ENCODE measurements around the gene DNAJC17. TPM values are rescaled to one million over a fixed set of nuclear protein-coding genes. Genes with fewer than 3 reads are reported as not detected.

DNAJC17 gene
- polyA plus RNA-seq, 3 donors = 15.7 to 31.6 (median 21.5) TPM

DNA sequence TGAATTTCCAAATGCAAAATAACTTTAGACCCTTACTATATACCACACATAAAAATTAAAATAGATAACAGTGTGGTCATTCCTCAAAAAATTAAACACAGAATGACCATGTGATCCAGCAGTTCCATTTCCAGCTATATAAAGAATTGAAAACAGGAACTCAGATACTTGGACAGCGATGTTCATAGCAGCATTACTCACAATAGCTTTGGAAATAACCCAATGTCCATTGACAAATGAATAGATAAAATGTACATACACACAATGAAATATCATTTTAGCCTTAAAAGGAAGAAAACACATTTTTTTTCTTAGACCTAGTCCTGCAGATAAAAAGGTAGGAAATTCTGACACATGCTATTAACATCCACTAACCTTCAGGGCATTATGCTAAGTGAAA is 85.6 kb downstream of the DNAJC17 start:
- peaks cover 19 to 48% of the 10 kb centered on the region in 2 donors for H3K36me3 Mint-ChIP-seq
- no peak overlapping the region for H3K27ac Mint-ChIP-seq
- Histone ChIP-seq H3K4me2 (replicated peaks; ENCODE audit: extremely low read depth, low read length, poor library complexity, severe bottlenecking) (no peak overlapping the region), H3K79me2 (ENCODE audit: insufficient read depth, low read length) (no peaks in the 10 kb centered on the region), H3K27ac (ENCODE audit: low read depth in 1 of 2, low read length in 2 of 2) (no peak overlapping the region), H3K27me3 (ENCODE audit: control insufficient read depth in 2 of 2, insufficient read depth in 2 of 2, low read length in 2 of 2) (no peaks in the 10 kb centered on the region), H3K36me3 (replicated peaks in 1 of 2; ENCODE audit: control insufficient read depth in 1 of 2, insufficient read depth in 2 of 2, low read length in 2 of 2) (peaks cover 0 to 65% of the 10 kb centered on the region in 2 donors), H2AFZ (ENCODE audit: insufficient read depth, low read depth, low read length, poor library complexity, severe bottlenecking) (no peak overlapping the region), H3K4me1 (ENCODE audit: control insufficient read depth in 1 of 2, insufficient read depth in 2 of 2, low read length in 2 of 2) (no peaks in the 10 kb centered on the region), H3K9ac (ENCODE audit: insufficient read depth, low read length, poor library complexity, severe bottlenecking) (no peak overlapping the region), H3K4me3 (replicated peaks in 1 of 3; ENCODE audit: low read depth in 2 of 3, low read length in 3 of 3) (no peak overlapping the region), H3K9me3 (replicated peaks in 1 of 2; ENCODE audit: control insufficient read depth in 1 of 2, insufficient read depth in 1 of 2, low read length in 2 of 2) (no peaks in the 10 kb centered on the region), H4K20me1 (ENCODE audit: insufficient read depth, low read length) (no peaks in the 10 kb centered on the region)
- no peaks in the 10 kb centered on the region for H3K27me3 Mint-ChIP-seq (ENCODE audit: low read depth in 3 of 3)
- TF ChIP-seq, protein P1, sequence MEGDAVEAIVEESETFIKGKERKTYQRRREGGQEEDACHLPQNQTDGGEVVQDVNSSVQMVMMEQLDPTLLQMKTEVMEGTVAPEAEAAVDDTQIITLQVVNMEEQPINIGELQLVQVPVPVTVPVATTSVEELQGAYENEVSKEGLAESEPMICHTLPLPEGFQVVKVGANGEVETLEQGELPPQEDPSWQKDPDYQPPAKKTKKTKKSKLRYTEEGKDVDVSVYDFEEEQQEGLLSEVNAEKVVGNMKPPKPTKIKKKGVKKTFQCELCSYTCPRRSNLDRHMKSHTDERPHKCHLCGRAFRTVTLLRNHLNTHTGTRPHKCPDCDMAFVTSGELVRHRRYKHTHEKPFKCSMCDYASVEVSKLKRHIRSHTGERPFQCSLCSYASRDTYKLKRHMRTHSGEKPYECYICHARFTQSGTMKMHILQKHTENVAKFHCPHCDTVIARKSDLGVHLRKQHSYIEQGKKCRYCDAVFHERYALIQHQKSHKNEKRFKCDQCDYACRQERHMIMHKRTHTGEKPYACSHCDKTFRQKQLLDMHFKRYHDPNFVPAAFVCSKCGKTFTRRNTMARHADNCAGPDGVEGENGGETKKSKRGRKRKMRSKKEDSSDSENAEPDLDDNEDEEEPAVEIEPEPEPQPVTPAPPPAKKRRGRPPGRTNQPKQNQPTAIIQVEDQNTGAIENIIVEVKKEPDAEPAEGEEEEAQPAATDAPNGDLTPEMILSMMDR (IDR thresholded peaks at IDR 0.05) = no peak
- WGBS (ENCODE audit: insufficient coverage) = no CpG with 5 or more reads among the region's 1 CpG
- intact Hi-C loops (cut with micrococcal nuclease) = no loop called here
- H3K4me1 Mint-ChIP-seq = no peaks in the 10 kb centered on the region
- DNase-seq = no peak
- no peak overlapping the region for H3K4me3 Mint-ChIP-seq
- no peaks in the 10 kb centered on the region for H3K9me3 Mint-ChIP-seq

DNA sequence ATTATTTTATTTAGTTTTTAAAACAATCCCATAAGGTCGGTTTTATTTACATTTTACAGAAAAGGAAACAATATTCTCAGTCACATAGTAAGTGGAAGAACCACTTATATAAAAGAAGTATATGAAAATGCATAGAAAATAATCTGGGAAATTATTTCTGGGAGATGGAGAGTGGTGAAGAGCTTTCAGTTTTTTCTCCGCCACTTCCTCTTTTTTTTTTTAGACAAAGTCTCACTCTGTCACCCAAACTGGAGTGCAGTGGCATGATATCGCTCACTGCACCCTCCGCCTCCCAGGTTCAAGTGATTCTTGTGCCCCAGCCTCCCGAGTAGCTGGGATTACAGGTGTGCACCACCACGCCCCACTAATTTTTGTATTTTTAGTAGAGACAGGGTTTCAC is 91.1 kb downstream of the DNAJC17 start:
- no peaks in the 10 kb centered on the region for H3K9me3 Mint-ChIP-seq
- TF ChIP-seq, protein P1 (IDR thresholded peaks at IDR 0.05) = no peak
- 100% methylated on average over 1 of the region's 6 CpGs for WGBS (ENCODE audit: insufficient coverage)
- Histone ChIP-seq H2AFZ (ENCODE audit: insufficient read depth, low read depth, low read length, poor library complexity, severe bottlenecking) (no peak overlapping the region), H4K20me1 (ENCODE audit: insufficient read depth, low read length) (no peaks in the 10 kb centered on the region), H3K9me3 (replicated peaks in 1 of 2; ENCODE audit: control insufficient read depth in 1 of 2, insufficient read depth in 1 of 2, low read length in 2 of 2) (no peaks in the 10 kb centered on the region), H3K79me2 (ENCODE audit: insufficient read depth, low read length) (no peaks in the 10 kb centered on the region), H3K9ac (ENCODE audit: insufficient read depth, low read length, poor library complexity, severe bottlenecking) (no peak overlapping the region), H3K4me1 (ENCODE audit: control insufficient read depth in 1 of 2, insufficient read depth in 2 of 2, low read length in 2 of 2) (no peaks in the 10 kb centered on the region), H3K27me3 (ENCODE audit: control insufficient read depth in 2 of 2, insufficient read depth in 2 of 2, low read length in 2 of 2) (no peaks in the 10 kb centered on the region), H3K4me2 (replicated peaks; ENCODE audit: extremely low read depth, low read length, poor library complexity, severe bottlenecking) (no peak overlapping the region), H3K36me3 (replicated peaks in 1 of 2; ENCODE audit: control insufficient read depth in 1 of 2, insufficient read depth in 2 of 2, low read length in 2 of 2) (peaks cover 8 to 57% of the 10 kb centered on the region in 2 donors), H3K4me3 (replicated peaks in 1 of 3; ENCODE audit: low read depth in 2 of 3, low read length in 3 of 3) (no peak overlapping the region), H3K27ac (ENCODE audit: low read depth in 1 of 2, low read length in 2 of 2) (no peak overlapping the region)
- peaks cover 0 to 2% (median 0%) of the 10 kb centered on the region in 3 donors for H3K27me3 Mint-ChIP-seq (ENCODE audit: low read depth in 3 of 3)
- peak overlapping the region in 1 of 7 donors; percentile 61 for H3K27ac Mint-ChIP-seq
- intact Hi-C loops (cut with micrococcal nuclease) = no loop called here
- H3K4me3 Mint-ChIP-seq = no peak overlapping the region
- no peak for DNase-seq
- no peaks in the 10 kb centered on the region for H3K4me1 Mint-ChIP-seq
- peaks cover 20 to 42% of the 10 kb centered on the region in 2 donors for H3K36me3 Mint-ChIP-seq

Small RNA genes lying within 50 kb of the gene (small RNA-seq; reads per million reads assigned to genes)
- not detected for gene SUMO2P15 (ENCODE audit: insufficient read length, low read depth)

Other genes starting within 250 kb of the DNAJC17 start
- gene CCDC32, start 242.4 kb downstream of the DNAJC17 start, polyA plus RNA-seq = 10 to 100 TPM in 2 of 3 donors, 1 to 10 TPM in 1; 7.5 to 37.3 (median 30.8) TPM
- gene RPUSD2, start 238.2 kb downstream of the DNAJC17 start, polyA plus RNA-seq = 1 to 10 TPM; 1.1 to 6.3 (median 4.3) TPM
- under 1 TPM; 0.13 to 0.38 (median 0.16) TPM for gene KNL1, start 213.2 kb downstream of the DNAJC17 start, polyA plus RNA-seq
- gene RAD51, start 112.3 kb downstream of the DNAJC17 start, polyA plus RNA-seq = under 1 TPM in 2 of 3 donors, not detected in 1; 0.28 to 0.61 TPM
- gene RMDN3, start 52.2 kb downstream of the DNAJC17 start, polyA plus RNA-seq = 10 to 100 TPM in 2 of 3 donors, 1 to 10 TPM in 1; 9.8 to 13.5 (median 13.2) TPM
- 10 to 100 TPM; 19.1 to 46.7 (median 45.9) TPM for gene GCHFR, start 43.4 kb downstream of the DNAJC17 start, polyA plus RNA-seq
- under 1 TPM in 2 of 3 donors, not detected in 1; 0.23 to 0.25 TPM for gene C15orf62, start 37.5 kb downstream of the DNAJC17 start, polyA plus RNA-seq
- 10 to 100 TPM in 2 of 3 donors, 1 to 10 TPM in 1; 8.2 to 62.9 (median 10.3) TPM for gene ZFYVE19, start 384 bp downstream of the DNAJC17 start, polyA plus RNA-seq
- gene PPP1R14D, start 21.2 kb upstream of the DNAJC17 start, polyA plus RNA-seq = not detected
- gene SPINT1, start 36.6 kb upstream of the DNAJC17 start, polyA plus RNA-seq = 10 to 100 TPM; 17.1 to 46.5 (median 21.5) TPM
- under 1 TPM in 1 of 3 donors, not detected in 2; 0.08 TPM for gene RHOV, start 66.8 kb upstream of the DNAJC17 start, polyA plus RNA-seq
- 10 to 100 TPM; 12.1 to 22.8 (median 21.8) TPM for gene VPS18, start 87.0 kb upstream of the DNAJC17 start, polyA plus RNA-seq
- gene DLL4, start 121.9 kb upstream of the DNAJC17 start, polyA plus RNA-seq = under 1 TPM in 1 of 3 donors, not detected in 2; 0.07 TPM
- gene CHAC1, start 146.0 kb upstream of the DNAJC17 start, polyA plus RNA-seq = under 1 TPM in 1 of 3 donors, not detected in 2; 0.15 TPM

All from CD14-positive monocyte (primary cell).